ES-I3 (cell line): ENCODE measurements around the gene SNAI1.

Experiments
- H3K36me3 ChIP-seq: 2 replicates; pipeline ENCODE4 v1.6.1; 2013; ENCODE audit warnings: mild to moderate bottlenecking, low read length, control low read depth, moderate library complexity; ENCODE audit not compliant: insufficient read depth
- H3K4me1 ChIP-seq: 2 replicates; pipeline ENCODE4 v1.6.1; 2013; ENCODE audit warnings: mild to moderate bottlenecking, control low read depth, low read length; ENCODE audit not compliant: insufficient read depth
- H3K9ac ChIP-seq: 2 replicates; pipeline ENCODE4 v1.6.1; 2013; ENCODE audit warnings: low read depth, mild to moderate bottlenecking, low read length, moderate library complexity
- H3K9me3 ChIP-seq: 2 replicates; pipeline ENCODE4 v1.6.1; 2013; ENCODE audit warnings: mild to moderate bottlenecking, low read length, moderate library complexity; ENCODE audit not compliant: control insufficient read depth, insufficient read depth

The SNAI1 gene

GRCh38 chr20:50037575-50037974 lies 54.8 kb downstream of the SNAI1 start:
- peaks cover 16% of the 10 kb centered on the region; the same call in 1 of the 2 replicates for H3K4me1 ChIP-seq
- no peaks in the 10 kb centered on the region for H3K9me3 ChIP-seq
- H3K9ac ChIP-seq: no peak overlapping the region
- no peaks in the 10 kb centered on the region for H3K36me3 ChIP-seq

GRCh38 chr20:50038169-50038568 lies 55.4 kb downstream of the SNAI1 start:
- H3K9me3 ChIP-seq: no peaks in the 10 kb centered on the region
- peaks cover 16% of the 10 kb centered on the region; the same call in 1 of the 2 replicates for H3K4me1 ChIP-seq
- no peak overlapping the region for H3K9ac ChIP-seq
- no peaks in the 10 kb centered on the region for H3K36me3 ChIP-seq
